ENCODE data around the gene SYCE1L. TPM values are rescaled to one million over a fixed set of nuclear protein-coding genes. Genes with fewer than 3 reads are reported as not detected.

The SYCE1L gene
- total RNA-seq, 1 experiment from 2014 or later = not detected

- peak overlapping the region; percentile 65 for H3K4me3 ChIP-seq
- H3K27me3 ChIP-seq = no peaks in the 10 kb centered on the region
- no peaks in the 10 kb centered on the region for H3K9me3 ChIP-seq
- no peaks in the 10 kb centered on the region; the same call in 1 of the 2 replicates for H3K36me3 ChIP-seq
- DNase-seq = no peak
Observed at GRCh38 chr16:77191259-77191969, 7.8 kb upstream of the SYCE1L start.

GRCh38 chr16:77193377-77193776 is 5.8 kb upstream of the SYCE1L start:
- no peak overlapping the region for H3K4me3 ChIP-seq
- no peak for DNase-seq
- no peaks in the 10 kb centered on the region for H3K9me3 ChIP-seq
- H3K36me3 ChIP-seq = no peaks in the 10 kb centered on the region; the same call in 1 of the 2 replicates
- no peaks in the 10 kb centered on the region for H3K27me3 ChIP-seq

GRCh38 chr16:77194295-77195231 is 4.6 kb upstream of the SYCE1L start:
- Histone ChIP-seq H3K36me3 (no peaks in the 10 kb centered on the region; the same call in 1 of the 2 replicates), H3K27me3 (no peaks in the 10 kb centered on the region), H3K9me3 (no peaks in the 10 kb centered on the region), H3K4me3 (no peak overlapping the region)
- DNase-seq = no peak

- H3K27me3 ChIP-seq = no peaks in the 10 kb centered on the region
- H3K9me3 ChIP-seq = no peaks in the 10 kb centered on the region
- no peak overlapping the region for H3K4me3 ChIP-seq
- no peak for DNase-seq
- H3K36me3 ChIP-seq = no peaks in the 10 kb centered on the region; the same call in 1 of the 2 replicates
Observed at GRCh38 chr16:77195411-77195810, 3.8 kb upstream of the SYCE1L start.

- Histone ChIP-seq H3K4me3 (no peak overlapping the region), H3K27me3 (no peaks in the 10 kb centered on the region), H3K9me3 (no peaks in the 10 kb centered on the region), H3K36me3 (no peaks in the 10 kb centered on the region; the same call in 1 of the 2 replicates)
- DNase-seq = no peak
Observed at GRCh38 chr16:77197747-77198146, 1.5 kb upstream of the SYCE1L start.

- Histone ChIP-seq H3K4me3 (no peak overlapping the region), H3K27me3 (no peaks in the 10 kb centered on the region), H3K9me3 (no peaks in the 10 kb centered on the region), H3K36me3 (no peaks in the 10 kb centered on the region)
- DNase-seq = no peak
Observed at GRCh38 chr16:77206533-77206932, 7.3 kb downstream of the SYCE1L start.

- H3K9me3 ChIP-seq = no peaks in the 10 kb centered on the region
- H3K27me3 ChIP-seq = no peaks in the 10 kb centered on the region
- H3K36me3 ChIP-seq = no peaks in the 10 kb centered on the region
- DNase-seq = no peak
- no peak overlapping the region for H3K4me3 ChIP-seq
Observed at GRCh38 chr16:77207030-77207429, 7.8 kb downstream of the SYCE1L start.

- DNase-seq = no peak
- H3K4me3 ChIP-seq = no peak overlapping the region
- H3K27me3 ChIP-seq = no peaks in the 10 kb centered on the region
- H3K9me3 ChIP-seq = no peaks in the 10 kb centered on the region
- no peaks in the 10 kb centered on the region for H3K36me3 ChIP-seq
Observed at GRCh38 chr16:77208382-77208781, 9.2 kb downstream of the SYCE1L start.

- Histone ChIP-seq H3K4me3 (peak overlapping the region; percentile 51), H3K36me3 (no peaks in the 10 kb centered on the region), H3K27me3 (no peaks in the 10 kb centered on the region), H3K9me3 (no peaks in the 10 kb centered on the region)
- peak; percentile 55 for DNase-seq
Observed at GRCh38 chr16:77211880-77212740, 12.9 kb downstream of the SYCE1L start.

- H3K36me3 ChIP-seq = no peaks in the 10 kb centered on the region
- no peaks in the 10 kb centered on the region for H3K9me3 ChIP-seq
- peak; percentile 28 for DNase-seq
- H3K27me3 ChIP-seq = no peaks in the 10 kb centered on the region
- peak overlapping the region; percentile 51 for H3K4me3 ChIP-seq
Observed at GRCh38 chr16:77212741-77213541, 13.7 kb downstream of the SYCE1L start.

GRCh38 chr16:77213542-77214106 is 14.4 kb downstream of the SYCE1L start:
- DNase-seq = peak; percentile 73
- Histone ChIP-seq H3K4me3 (no peak overlapping the region), H3K9me3 (no peaks in the 10 kb centered on the region), H3K36me3 (no peaks in the 10 kb centered on the region), H3K27me3 (no peaks in the 10 kb centered on the region)

- Histone ChIP-seq H3K27me3 (no peaks in the 10 kb centered on the region), H3K4me3 (no peak overlapping the region), H3K36me3 (no peaks in the 10 kb centered on the region), H3K9me3 (no peaks in the 10 kb centered on the region)
- no peak for DNase-seq
Observed at GRCh38 chr16:77214411-77215138, 15.4 kb downstream of the SYCE1L start.

- no peaks in the 10 kb centered on the region for H3K9me3 ChIP-seq
Observed at GRCh38 chr16:77219437-77219836, 20.2 kb downstream of the SYCE1L start.

GRCh38 chr16:77220427-77220826 is 21.2 kb downstream of the SYCE1L start:
- Histone ChIP-seq H3K9me3 (no peaks in the 10 kb centered on the region), H3K36me3 (no peaks in the 10 kb centered on the region), H3K27me3 (no peaks in the 10 kb centered on the region), H3K4me3 (no peak overlapping the region)
- no peak for DNase-seq

More at GRCh38 chr16:77219437-77219836, 20.2 kb downstream of the SYCE1L start:
- Histone ChIP-seq H3K36me3 (no peaks in the 10 kb centered on the region), H3K4me3 (no peak overlapping the region), H3K27me3 (no peaks in the 10 kb centered on the region)
- DNase-seq = no peak

- no peak for DNase-seq
Observed at GRCh38 chr16:77221482-77221881, 22.3 kb downstream of the SYCE1L start.

More at GRCh38 chr16:77221482-77221881, 22.3 kb downstream of the SYCE1L start:
- Histone ChIP-seq H3K4me3 (no peak overlapping the region), H3K9me3 (no peaks in the 10 kb centered on the region), H3K27me3 (no peaks in the 10 kb centered on the region), H3K36me3 (no peaks in the 10 kb centered on the region)
